ENCODE data around the gene PRR19. TPM values are rescaled to one million over a fixed set of nuclear protein-coding genes. Genes with fewer than 3 reads are reported as not detected.

Gene PRR19
- polyA plus RNA-seq, 1 donor from 2014 or later, result 2.4 TPM

- Histone ChIP-seq H3K9me3 (ENCODE audit: low read length) (no peaks in the 10 kb centered on the region), H3K4me3 (ENCODE audit: low read length) (no peak overlapping the region), H3K79me2 (replicated peaks; ENCODE audit: insufficient read depth, low read length) (peaks cover 42% of the 10 kb centered on the region), H4K20me1 (ENCODE audit: insufficient read depth) (no peaks in the 10 kb centered on the region), H2AFZ (ENCODE audit: low read depth, low read length) (no peak overlapping the region), H3K27ac (ENCODE audit: low read length) (no peak overlapping the region), H3K9me2 (ENCODE audit: insufficient read depth, low read length) (no peaks in the 10 kb centered on the region), H3F3A (ENCODE audit: insufficient read depth, low read length, poor library complexity, severe bottlenecking) (no peaks in the 10 kb centered on the region), H3K36me3 (ENCODE audit: insufficient read depth, low read length) (peaks cover 6% of the 10 kb centered on the region), H3K9ac (ENCODE audit: low read length) (no peak overlapping the region), H3K4me2 (ENCODE audit: low read length) (no peak overlapping the region), H3K27me3 (ENCODE audit: insufficient read depth, low read depth, low read length) (no peaks in the 10 kb centered on the region)
- TF ChIP-seq RAD21 (conservative IDR thresholded peaks at IDR 0.05), result no peak
- no peak for TF ChIP-seq POLR2AphosphoS5 (IDR thresholded peaks at IDR 0.05)
- TF ChIP-seq EP300 (conservative IDR thresholded peaks at IDR 0.05; ENCODE audit: poor library complexity, severe bottlenecking), result no peak
- TF ChIP-seq CTCF (IDR thresholded peaks at IDR 0.05; ENCODE audit: poor library complexity, severe bottlenecking), result no peak
- TF ChIP-seq REST (IDR thresholded peaks at IDR 0.05; ENCODE audit: borderline replicate concordance), result no peak
- TF ChIP-seq MXI1 (conservative IDR thresholded peaks at IDR 0.05; ENCODE audit: poor library complexity, severe bottlenecking), result no peak
- TF ChIP-seq SMC3 (conservative IDR thresholded peaks at IDR 0.05; ENCODE audit: poor library complexity), result no peak
- TF ChIP-seq TAF1 (IDR thresholded peaks at IDR 0.05; ENCODE audit: low read depth), result no peak
- no peak for TF ChIP-seq EZH2 (IDR thresholded peaks at IDR 0.05; ENCODE audit: borderline replicate concordance, insufficient read depth, low read length, poor library complexity, severe bottlenecking)
Measured at GRCh38 chr19:42272989-42273406, 28.9 kb upstream of the PRR19 start.

- Histone ChIP-seq H3K9ac (ENCODE audit: low read length) (no peak overlapping the region), H3K4me3 (ENCODE audit: low read length) (no peak overlapping the region), H4K20me1 (ENCODE audit: insufficient read depth) (no peaks in the 10 kb centered on the region), H3K27me3 (ENCODE audit: insufficient read depth, low read depth, low read length) (no peaks in the 10 kb centered on the region), H3K9me2 (ENCODE audit: insufficient read depth, low read length) (no peaks in the 10 kb centered on the region), H3K79me2 (replicated peaks; ENCODE audit: insufficient read depth, low read length) (peaks cover 42% of the 10 kb centered on the region), H3K27ac (ENCODE audit: low read length) (no peak overlapping the region), H3K4me2 (ENCODE audit: low read length) (no peak overlapping the region), H3K36me3 (ENCODE audit: insufficient read depth, low read length) (peaks cover 6% of the 10 kb centered on the region), H3F3A (ENCODE audit: insufficient read depth, low read length, poor library complexity, severe bottlenecking) (no peaks in the 10 kb centered on the region), H3K9me3 (ENCODE audit: low read length) (no peaks in the 10 kb centered on the region), H2AFZ (ENCODE audit: low read depth, low read length) (no peak overlapping the region)
- TF ChIP-seq CTCF (IDR thresholded peaks at IDR 0.05; ENCODE audit: poor library complexity, severe bottlenecking) (no peak), POLR2AphosphoS5 (IDR thresholded peaks at IDR 0.05) (no peak), SMC3 (conservative IDR thresholded peaks at IDR 0.05; ENCODE audit: poor library complexity) (no peak), RAD21 (conservative IDR thresholded peaks at IDR 0.05) (no peak), MXI1 (conservative IDR thresholded peaks at IDR 0.05; ENCODE audit: poor library complexity, severe bottlenecking) (no peak), EP300 (conservative IDR thresholded peaks at IDR 0.05; ENCODE audit: poor library complexity, severe bottlenecking) (no peak), REST (IDR thresholded peaks at IDR 0.05; ENCODE audit: borderline replicate concordance) (no peak), TAF1 (IDR thresholded peaks at IDR 0.05; ENCODE audit: low read depth) (no peak), EZH2 (IDR thresholded peaks at IDR 0.05; ENCODE audit: borderline replicate concordance, insufficient read depth, low read length, poor library complexity, severe bottlenecking) (no peak)
Measured at GRCh38 chr19:42273407-42274064, 28.4 kb upstream of the PRR19 start.

Data from neural cell (in vitro differentiated cells).